Gastroesophageal sphincter (tissue), 3 donors: Measurements from ENCODE around the gene C3orf20.

Experiments used
- CTCF ChIP-seq, 4 experiments: fragments of 200-600 bp in 2 of 4; fragments of 450-650 bp in 2 of 4; sonication (generic) in 1 of 4; IDR thresholded peaks; one replicate each; pipeline ENCODE4 v1.5.1; 2017 to 2019; ENCODE audit warnings: antibody characterized with exemption in 4 of 4, mild to moderate bottlenecking in 2 of 4, moderate library complexity in 2 of 4
- EP300 ChIP-seq: sonication (generic); formaldehyde crosslinking; IDR thresholded peaks from one replicate; pipeline ENCODE4 v1.6.1; 2017; ENCODE audit warnings: antibody characterized with exemption, mild to moderate bottlenecking
- POLR2A ChIP-seq, 2 donors: fragments of 450-650 bp; IDR thresholded peaks; one replicate each; pipeline ENCODE4 v1.6.1; 2017; ENCODE audit warnings: antibody characterized with exemption in 2 of 2, mild to moderate bottlenecking in 2 of 2, moderate library complexity in 1 of 2
- POLR2AphosphoS5 ChIP-seq: sonication (generic); formaldehyde crosslinking; IDR thresholded peaks from one replicate; pipeline ENCODE4 v1.6.1; 2017; ENCODE audit warnings: antibody characterized with exemption

DNA sequence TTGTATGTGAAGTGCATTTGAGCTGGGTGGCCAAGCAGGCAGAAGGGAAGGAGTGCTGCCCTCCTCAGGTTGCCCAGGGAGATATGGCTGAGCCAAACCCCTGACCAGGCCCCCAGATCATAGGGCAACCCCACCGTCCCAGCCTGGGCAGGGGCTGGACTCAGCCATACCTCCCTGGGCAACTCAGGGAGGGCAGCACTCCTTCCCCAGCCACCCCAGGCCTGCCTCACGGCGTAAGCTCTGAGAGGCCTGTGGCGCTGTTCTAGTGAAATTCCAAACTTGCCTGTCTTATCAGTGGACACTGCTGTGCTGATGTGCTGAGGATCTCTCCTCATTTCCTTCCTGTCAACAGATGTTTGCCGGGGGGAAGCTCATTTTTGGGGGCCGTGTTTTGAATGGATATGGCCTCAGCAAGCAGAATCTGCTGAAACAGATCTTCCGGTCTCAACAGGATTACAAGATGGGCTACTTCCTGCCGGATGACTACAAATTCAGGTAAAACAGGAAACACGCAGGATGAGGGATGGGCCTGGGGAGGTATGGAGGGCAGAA lies 86.3 kb downstream of the C3orf20 start:
- no peak for TF ChIP-seq CTCF (IDR thresholded peaks at IDR 0.05)
- TF ChIP-seq POLR2A (IDR thresholded peaks at IDR 0.05), result no peak
- TF ChIP-seq POLR2AphosphoS5, result no peak
- no peak for TF ChIP-seq EP300
